GM10847 (cell line): Measurements from ENCODE around the gene LYSMD2.
A peak's percentile ranks its signal among the peaks of the same experiment; 100 is the strongest.

Experiments used
- POLR2A ChIP-seq: IDR thresholded peaks from 2 replicates; pipeline ENCODE4 v1.6.1; 2011; ENCODE audit not compliant: insufficient read length; ENCODE audit errors: extremely low read depth

LYSMD2 gene

GRCh38 chr15:51758645-51759044 is 21.2 kb upstream of the LYSMD2 start:
- no peak for TF ChIP-seq POLR2A

- TF ChIP-seq POLR2A = no peak
Observed at GRCh38 chr15:51757450-51757849, 20.0 kb upstream of the LYSMD2 start.

- no peak for TF ChIP-seq POLR2A
Observed at GRCh38 chr15:51756482-51756881, 19.0 kb upstream of the LYSMD2 start.

GRCh38 chr15:51755790-51756189 is 18.3 kb upstream of the LYSMD2 start:
- TF ChIP-seq POLR2A = no peak

- TF ChIP-seq POLR2A = no peak
Observed at GRCh38 chr15:51754267-51754666, 16.8 kb upstream of the LYSMD2 start.

- TF ChIP-seq POLR2A = no peak
Observed at GRCh38 chr15:51752888-51753287, 15.4 kb upstream of the LYSMD2 start.

- no peak for TF ChIP-seq POLR2A
Observed at GRCh38 chr15:51751697-51752683, 14.5 kb upstream of the LYSMD2 start.

GRCh38 chr15:51750792-51751696 is 13.6 kb upstream of the LYSMD2 start, which contains the start of gene TMOD2:
TSS of gene TMOD2 (plus strand) at chr15:51751597. CDS start at chr15:51766442, 14,845 bp downstream.
- peak; percentile 11 for TF ChIP-seq POLR2A

GRCh38 chr15:51750186-51750585 is 12.7 kb upstream of the LYSMD2 start:
- no peak for TF ChIP-seq POLR2A

- TF ChIP-seq POLR2A = no peak
Observed at GRCh38 chr15:51749307-51749706, 11.9 kb upstream of the LYSMD2 start.

GRCh38 chr15:51739061-51739712 is 1.7 kb upstream of the LYSMD2 start:
- TF ChIP-seq POLR2A = no peak

- no peak for TF ChIP-seq POLR2A
Observed at GRCh38 chr15:51738553-51738952, 1.1 kb upstream of the LYSMD2 start.

- no peak for TF ChIP-seq POLR2A
Observed at GRCh38 chr15:51736751-51737521, 519 bp downstream of the LYSMD2 start.

GRCh38 chr15:51736069-51736468 is 1.4 kb downstream of the LYSMD2 start:
- TF ChIP-seq POLR2A = no peak
